GM12892 (cell line): Measurements from ENCODE around the gene NPHP4.

Source experiments
- POLR2A ChIP-seq: IDR thresholded peaks from 2 replicates; pipeline ENCODE4 v1.6.1; 2011; ENCODE audit warnings: low read depth, low read length, control low read depth
- POLR2AphosphoS5 ChIP-seq: IDR thresholded peaks from 2 replicates; pipeline ENCODE4 v1.6.1; 2011; ENCODE audit warnings: low read depth, low read length, control low read depth

- TF ChIP-seq POLR2A (no peak), POLR2AphosphoS5 (no peak)
Measured at GRCh38 chr1:6023346-6023745, 31.1 kb upstream of the NPHP4 start.
